Hepatocyte (in vitro differentiated cells): ENCODE results near the gene BAG1. TPM values are rescaled to one million over a fixed set of nuclear protein-coding genes. Genes with fewer than 3 reads are reported as not detected.

Experiments used
- DNase-seq: peaks from one replicate; pipeline ENCODE4 v3.0.0-alpha.2; 2016; ENCODE audit warnings: low spot score
- H2AFZ ChIP-seq: fragments of 200-600 bp; sonication (generic); 2 replicates; pipeline ENCODE4 v1.6.0; 2016; ENCODE audit warnings: antibody characterized with exemption, mild to moderate bottlenecking
- H3K27ac ChIP-seq: fragments of 200-600 bp; sonication (generic); 2 replicates; pipeline ENCODE4 v1.5.1; 2016; ENCODE audit warnings: mild to moderate bottlenecking
- H3K27me3 ChIP-seq: fragments of 200-600 bp; sonication (generic); 2 replicates; pipeline ENCODE4 v1.6.1; 2016
- H3K36me3 ChIP-seq: fragments of 200-600 bp; sonication (generic); replicated peaks from 2 replicates; pipeline ENCODE4 v1.5.1; 2016; ENCODE audit warnings: low read depth; ENCODE audit not compliant: insufficient read depth
- H3K4me1 ChIP-seq: fragments of 200-600 bp; sonication (generic); 2 replicates; pipeline ENCODE4 v1.5.1; 2016; ENCODE audit warnings: mild to moderate bottlenecking, moderate library complexity; ENCODE audit not compliant: insufficient read depth
- H3K4me2 ChIP-seq: fragments of 200-600 bp; sonication (generic); 2 replicates; pipeline ENCODE4 v1.6.0; 2016
- H3K4me3 ChIP-seq: fragments of 200-600 bp; sonication (generic); 2 replicates; pipeline ENCODE4 v1.5.1; 2016; ENCODE audit warnings: mild to moderate bottlenecking
- H3K79me2 ChIP-seq: fragments of 200-600 bp; sonication (generic); 2 replicates; pipeline ENCODE4 v1.6.0; 2017; ENCODE audit warnings: mild to moderate bottlenecking
- H3K9me2 ChIP-seq: fragments of 200-600 bp; sonication (generic); replicated peaks from 2 replicates; pipeline ENCODE4 v1.6.0; 2017; ENCODE audit warnings: mild to moderate bottlenecking; ENCODE audit not compliant: insufficient read depth
- H3K9me3 ChIP-seq: fragments of 200-600 bp; sonication (generic); 2 replicates; pipeline ENCODE4 v1.5.1; 2016; ENCODE audit warnings: low read depth, mild to moderate bottlenecking
- H4K20me1 ChIP-seq: fragments of 200-600 bp; sonication (generic); 2 replicates; pipeline ENCODE4 v1.6.0; 2016; ENCODE audit warnings: mild to moderate bottlenecking; ENCODE audit not compliant: insufficient read depth, poor library complexity, severe bottlenecking
- CTCF ChIP-seq: fragments of 200-600 bp; sonication (generic); IDR thresholded peaks from 2 replicates; pipeline ENCODE4 v1.5.1; 2016; ENCODE audit warnings: antibody characterized with exemption, mild to moderate bottlenecking; ENCODE audit not compliant: poor library complexity
- EZH2 ChIP-seq: fragments of 200-600 bp; sonication (generic); IDR thresholded peaks from 2 replicates; pipeline ENCODE4 v1.6.1; 2016; ENCODE audit warnings: antibody characterized with exemption, mild to moderate bottlenecking, borderline replicate concordance
- EZH2phosphoT487 ChIP-seq: fragments of 200-600 bp; sonication (generic); IDR thresholded peaks from one replicate; pipeline ENCODE4 v1.6.1; 2018; ENCODE audit warnings: antibody characterized with exemption, mild to moderate bottlenecking, low read depth, moderate library complexity; ENCODE audit not compliant: unreplicated experiment, severe bottlenecking
- WGBS: methylation state at CpG from one replicate; pipeline ENCODE4 v1.1.6; 2016; ENCODE audit warnings: low lambda C conversion rate; ENCODE audit errors: missing lambda C conversion rate; 5-methylcytosine and 5-hydroxymethylcytosine counted together
- polyA plus RNA-seq: library from polyadenylated mRNA; unstranded; fragments of >200 nt; fragmentation: Nextera tagmentation; extraction: Ambion mirVana; gene quantifications from 2 replicates; pipeline ENCODE4 v1.2.1, GENCODE V29; 2016
- total RNA-seq: library from RNA; depleted of rRNA; stranded (reverse); fragments of >200 nt; gene quantifications from 2 replicates; pipeline ENCODE4 v1.2.3, GENCODE V29; 2014

The BAG1 gene
- total and polyA plus RNA-seq, 2 experiments from 2014 or later = 78.5 to 103 TPM

- WGBS = 97% methylated on average over 9 of the region's 9 CpGs
Measured at GRCh38 chr9:33246269-33246860, 18.1 kb downstream of the BAG1 start.

GRCh38 chr9:33245341-33245740 lies 19.2 kb downstream of the BAG1 start:
- no peaks in the 10 kb centered on the region for H4K20me1 ChIP-seq
- 93% methylated on average over 2 of the region's 2 CpGs for WGBS
- H3K9me3 ChIP-seq = no peaks in the 10 kb centered on the region
- no peak overlapping the region for H3K27ac ChIP-seq
- no peaks in the 10 kb centered on the region for H3K36me3 ChIP-seq
- no peak overlapping the region for H2AFZ ChIP-seq
- H3K79me2 ChIP-seq = no peaks in the 10 kb centered on the region
- no peak for TF ChIP-seq CTCF
- TF ChIP-seq EZH2phosphoT487 = no peak
- no peak for TF ChIP-seq EZH2
- H3K4me3 ChIP-seq = no peak overlapping the region
- no peak overlapping the region for H3K4me2 ChIP-seq
- H3K9me2 ChIP-seq = no peaks in the 10 kb centered on the region
- H3K4me1 ChIP-seq = no peaks in the 10 kb centered on the region
- DNase-seq = no peak
- H3K27me3 ChIP-seq = no peaks in the 10 kb centered on the region

More at GRCh38 chr9:33246269-33246860, 18.1 kb downstream of the BAG1 start:
- no peaks in the 10 kb centered on the region for H3K36me3 ChIP-seq
- no peak for DNase-seq
- no peak overlapping the region for H3K4me3 ChIP-seq
- H2AFZ ChIP-seq = no peak overlapping the region
- no peak overlapping the region for H3K27ac ChIP-seq
- no peaks in the 10 kb centered on the region for H3K79me2 ChIP-seq
- no peaks in the 10 kb centered on the region for H3K4me1 ChIP-seq
- H4K20me1 ChIP-seq = no peaks in the 10 kb centered on the region
- TF ChIP-seq EZH2 (no peak), EZH2phosphoT487 (no peak), CTCF (no peak)
- H3K9me2 ChIP-seq = no peaks in the 10 kb centered on the region
- H3K27me3 ChIP-seq = no peaks in the 10 kb centered on the region
- H3K9me3 ChIP-seq = no peaks in the 10 kb centered on the region
- H3K4me2 ChIP-seq = no peak overlapping the region

GRCh38 chr9:33244137-33244784 lies 20.2 kb downstream of the BAG1 start:
- no peaks in the 10 kb centered on the region for H3K36me3 ChIP-seq

More at GRCh38 chr9:33244137-33244784, 20.2 kb downstream of the BAG1 start:
- 75% methylated on average over 9 of the region's 9 CpGs for WGBS
- no peaks in the 10 kb centered on the region for H4K20me1 ChIP-seq
- H2AFZ ChIP-seq = no peak overlapping the region
- TF ChIP-seq EZH2phosphoT487 = no peak
- no peak for TF ChIP-seq CTCF
- TF ChIP-seq EZH2 = no peak
- DNase-seq = no peak
- no peaks in the 10 kb centered on the region for H3K79me2 ChIP-seq
- H3K4me3 ChIP-seq = no peak overlapping the region
- no peaks in the 10 kb centered on the region for H3K9me3 ChIP-seq
- H3K9me2 ChIP-seq = no peaks in the 10 kb centered on the region
- no peaks in the 10 kb centered on the region for H3K27me3 ChIP-seq
- H3K4me2 ChIP-seq = no peak overlapping the region
- no peak overlapping the region for H3K27ac ChIP-seq
- H3K4me1 ChIP-seq = peaks cover 9% of the 10 kb centered on the region
